Measurements from ENCODE around the gene FOXN3.

The FOXN3 gene

GRCh38 chr14:89391556-89391955, 25.5 kb downstream of the FOXN3 start:
- TF ChIP-seq POLR2A (IDR thresholded peaks at IDR 0.05; ENCODE audit: low read depth, low read length): no peak
- FAIRE-seq: no peak
- DNase-seq (ENCODE audit: insufficient read length): no peak

GRCh38 chr14:89391123-89391522, 25.9 kb downstream of the FOXN3 start:
- no peak for DNase-seq (ENCODE audit: insufficient read length)
- no peak for FAIRE-seq

GRCh38 chr14:89388853-89389252, 28.2 kb downstream of the FOXN3 start:
- no peak for DNase-seq (ENCODE audit: insufficient read length)
- TF ChIP-seq POLR2A (IDR thresholded peaks at IDR 0.05; ENCODE audit: low read depth, low read length) (no peak), TAF1 (IDR thresholded peaks at IDR 0.05; ENCODE audit: borderline replicate concordance, low read depth, low read length) (no peak), POLR2AphosphoS5 (IDR thresholded peaks at IDR 0.05; ENCODE audit: low read depth, low read length) (no peak)
- no peak for FAIRE-seq

More at GRCh38 chr14:89391123-89391522, 25.9 kb downstream of the FOXN3 start:
- TF ChIP-seq POLR2A (IDR thresholded peaks at IDR 0.05; ENCODE audit: low read depth, low read length) (no peak), POLR2AphosphoS5 (IDR thresholded peaks at IDR 0.05; ENCODE audit: low read depth, low read length) (no peak), TAF1 (IDR thresholded peaks at IDR 0.05; ENCODE audit: borderline replicate concordance, low read depth, low read length) (no peak)

GRCh38 chr14:89387922-89388685, 28.9 kb downstream of the FOXN3 start:
- no peak for TF ChIP-seq POLR2AphosphoS5 (IDR thresholded peaks at IDR 0.05; ENCODE audit: low read depth, low read length)
- TF ChIP-seq POLR2A (IDR thresholded peaks at IDR 0.05; ENCODE audit: low read depth, low read length): no peak
- TF ChIP-seq TAF1 (IDR thresholded peaks at IDR 0.05; ENCODE audit: borderline replicate concordance, low read depth, low read length): no peak
- no peak for DNase-seq (ENCODE audit: insufficient read length)
- no peak for FAIRE-seq

- FAIRE-seq (no peak), DNase-seq (ENCODE audit: insufficient read length) (no peak)
- no peak for TF ChIP-seq TAF1 (IDR thresholded peaks at IDR 0.05; ENCODE audit: borderline replicate concordance, low read depth, low read length)
- TF ChIP-seq POLR2AphosphoS5 (IDR thresholded peaks at IDR 0.05; ENCODE audit: low read depth, low read length): no peak
- no peak for TF ChIP-seq POLR2A (IDR thresholded peaks at IDR 0.05; ENCODE audit: low read depth, low read length)
These were observed 30.7 kb downstream of the FOXN3 start for GRCh38 chr14:89386212-89386886.

- no peak for TF ChIP-seq POLR2A (IDR thresholded peaks at IDR 0.05; ENCODE audit: low read depth, low read length)
- no peak for TF ChIP-seq POLR2AphosphoS5 (IDR thresholded peaks at IDR 0.05; ENCODE audit: low read depth, low read length)
- no peak for TF ChIP-seq TAF1 (IDR thresholded peaks at IDR 0.05; ENCODE audit: borderline replicate concordance, low read depth, low read length)
- DNase-seq (ENCODE audit: insufficient read length): no peak
- FAIRE-seq: no peak
These were observed 32.4 kb downstream of the FOXN3 start for GRCh38 chr14:89384636-89385035.

- peak; percentile 56 for FAIRE-seq
- TF ChIP-seq POLR2A (IDR thresholded peaks at IDR 0.05; ENCODE audit: low read depth, low read length) (no peak), POLR2AphosphoS5 (IDR thresholded peaks at IDR 0.05; ENCODE audit: low read depth, low read length) (0 out of 2 replicates have a peak, but pooled peaks have one; percentile 21)
- peak; percentile 40 for DNase-seq (ENCODE audit: insufficient read length)
These were observed 33.0 kb downstream of the FOXN3 start for GRCh38 chr14:89384023-89384422.

GRCh38 chr14:89382901-89383845, 33.9 kb downstream of the FOXN3 start:
- DNase-seq (ENCODE audit: insufficient read length): no peak
- FAIRE-seq: no peak
- TF ChIP-seq POLR2A (IDR thresholded peaks at IDR 0.05; ENCODE audit: low read depth, low read length): no peak
- no peak for TF ChIP-seq TAF1 (IDR thresholded peaks at IDR 0.05; ENCODE audit: borderline replicate concordance, low read depth, low read length)
- TF ChIP-seq POLR2AphosphoS5 (IDR thresholded peaks at IDR 0.05; ENCODE audit: low read depth, low read length): no peak

GRCh38 chr14:89382487-89382886, 34.5 kb downstream of the FOXN3 start:
- FAIRE-seq (no peak), DNase-seq (ENCODE audit: insufficient read length) (no peak)
- TF ChIP-seq POLR2AphosphoS5 (IDR thresholded peaks at IDR 0.05; ENCODE audit: low read depth, low read length): no peak
- TF ChIP-seq TAF1 (IDR thresholded peaks at IDR 0.05; ENCODE audit: borderline replicate concordance, low read depth, low read length): no peak
- TF ChIP-seq POLR2A (IDR thresholded peaks at IDR 0.05; ENCODE audit: low read depth, low read length): no peak

GRCh38 chr14:89379891-89380820, 36.9 kb downstream of the FOXN3 start:
- DNase-seq (ENCODE audit: insufficient read length): no peak
- no peak for TF ChIP-seq POLR2A (IDR thresholded peaks at IDR 0.05; ENCODE audit: low read depth, low read length)
- no peak for TF ChIP-seq POLR2AphosphoS5 (IDR thresholded peaks at IDR 0.05; ENCODE audit: low read depth, low read length)
- no peak for TF ChIP-seq TAF1 (IDR thresholded peaks at IDR 0.05; ENCODE audit: borderline replicate concordance, low read depth, low read length)
- no peak for FAIRE-seq

All from GM12892 (cell line).